ENCODE measurements around the gene TRPC4AP.

Gene TRPC4AP

GRCh38 chr20:34982270-34983088 lies 110.1 kb downstream of the TRPC4AP start:
- no peak overlapping the region for H3K4me3 ChIP-seq (ENCODE audit: low read length)
- no peak for TF ChIP-seq ZNF274 (IDR thresholded peaks at IDR 0.05; ENCODE audit: low read depth, low read length)

GRCh38 chr20:34980543-34981233 lies 111.9 kb downstream of the TRPC4AP start:
- no peak overlapping the region for H3K4me3 ChIP-seq (ENCODE audit: low read length)
- TF ChIP-seq ZNF274 (IDR thresholded peaks at IDR 0.05; ENCODE audit: low read depth, low read length): no peak

GRCh38 chr20:34979366-34980153 lies 113.0 kb downstream of the TRPC4AP start:
- H3K4me3 ChIP-seq (ENCODE audit: low read length): no peak overlapping the region
- TF ChIP-seq ZNF274 (IDR thresholded peaks at IDR 0.05; ENCODE audit: low read depth, low read length): no peak

GRCh38 chr20:34978092-34978744 lies 114.4 kb downstream of the TRPC4AP start:
- TF ChIP-seq ZNF274 (IDR thresholded peaks at IDR 0.05; ENCODE audit: low read depth, low read length): no peak
- no peak overlapping the region for H3K4me3 ChIP-seq (ENCODE audit: low read length)

GRCh38 chr20:34977365-34978091 lies 115.1 kb downstream of the TRPC4AP start:
- H3K4me3 ChIP-seq (ENCODE audit: low read length): no peak overlapping the region
- TF ChIP-seq ZNF274 (IDR thresholded peaks at IDR 0.05; ENCODE audit: low read depth, low read length): no peak

GRCh38 chr20:34976286-34976685 lies 116.3 kb downstream of the TRPC4AP start:
- H3K4me3 ChIP-seq (ENCODE audit: low read length): no peak overlapping the region
- no peak for TF ChIP-seq ZNF274 (IDR thresholded peaks at IDR 0.05; ENCODE audit: low read depth, low read length)

- H3K4me3 ChIP-seq (ENCODE audit: low read length): no peak overlapping the region
- TF ChIP-seq ZNF274 (IDR thresholded peaks at IDR 0.05; ENCODE audit: low read depth, low read length): no peak
Observed at GRCh38 chr20:34974246-34974645, 118.4 kb downstream of the TRPC4AP start.

GRCh38 chr20:34971561-34972235 lies 120.9 kb downstream of the TRPC4AP start:
- H3K4me3 ChIP-seq (ENCODE audit: low read length): no peak overlapping the region
- no peak for TF ChIP-seq ZNF274 (IDR thresholded peaks at IDR 0.05; ENCODE audit: low read depth, low read length)

- no peak for TF ChIP-seq ZNF274 (IDR thresholded peaks at IDR 0.05; ENCODE audit: low read depth, low read length)
- no peak overlapping the region for H3K4me3 ChIP-seq (ENCODE audit: low read length)
Observed at GRCh38 chr20:34970846-34971560, 121.6 kb downstream of the TRPC4AP start.

GRCh38 chr20:34970193-34970840 lies 122.3 kb downstream of the TRPC4AP start:
- TF ChIP-seq ZNF274 (IDR thresholded peaks at IDR 0.05; ENCODE audit: low read depth, low read length): no peak
- no peak overlapping the region for H3K4me3 ChIP-seq (ENCODE audit: low read length)

GRCh38 chr20:34968042-34968775 lies 124.4 kb downstream of the TRPC4AP start:
- no peak overlapping the region for H3K4me3 ChIP-seq (ENCODE audit: low read length)
- no peak for TF ChIP-seq ZNF274 (IDR thresholded peaks at IDR 0.05; ENCODE audit: low read depth, low read length)

Measured in GM08714 (cell line).